NCI-H82 (cell line): ENCODE data around the gene RAB1B.
"Not testable (repeated sequence)": the region's sequence is repeated elsewhere in the genome, so short reads cannot be mapped to it uniquely, and the experiment has no call there.

Source experiments
- DNase-seq: peaks from one replicate; lab custom pipeline; 2025; lab: John Stamatoyannopoulos, UW

Gene RAB1B

GRCh38 chr11:66309475-66309874 lies 41.0 kb downstream of the RAB1B start:
- no peak for DNase-seq

DNA sequence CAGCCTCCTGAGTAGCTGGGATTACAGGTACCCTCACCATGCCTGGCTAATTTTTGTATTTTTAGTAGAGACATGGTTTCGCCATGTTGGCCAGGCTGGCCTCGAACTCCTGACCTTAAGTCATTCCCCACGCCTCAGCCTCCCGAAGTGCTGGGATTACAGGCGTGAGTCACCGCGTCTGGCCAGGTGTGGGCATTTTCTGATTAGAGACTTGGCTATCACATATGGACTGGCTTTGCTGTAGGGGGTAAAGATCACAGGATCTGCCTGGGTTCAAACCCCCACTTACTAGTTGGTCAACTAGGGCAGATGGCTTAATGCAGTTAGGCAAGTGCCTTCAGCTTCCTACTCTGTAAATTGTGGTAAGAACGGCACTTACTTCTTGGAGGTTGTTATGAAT lies 41.9 kb downstream of the RAB1B start:
- DNase-seq, result no peak

GRCh38 chr11:66310803-66311440 lies 42.5 kb downstream of the RAB1B start:
- DNase-seq, result not testable (repeated sequence)

GRCh38 chr11:66311470-66311964 lies 43.1 kb downstream of the RAB1B start:
- peak; percentile 76 for DNase-seq

DNA sequence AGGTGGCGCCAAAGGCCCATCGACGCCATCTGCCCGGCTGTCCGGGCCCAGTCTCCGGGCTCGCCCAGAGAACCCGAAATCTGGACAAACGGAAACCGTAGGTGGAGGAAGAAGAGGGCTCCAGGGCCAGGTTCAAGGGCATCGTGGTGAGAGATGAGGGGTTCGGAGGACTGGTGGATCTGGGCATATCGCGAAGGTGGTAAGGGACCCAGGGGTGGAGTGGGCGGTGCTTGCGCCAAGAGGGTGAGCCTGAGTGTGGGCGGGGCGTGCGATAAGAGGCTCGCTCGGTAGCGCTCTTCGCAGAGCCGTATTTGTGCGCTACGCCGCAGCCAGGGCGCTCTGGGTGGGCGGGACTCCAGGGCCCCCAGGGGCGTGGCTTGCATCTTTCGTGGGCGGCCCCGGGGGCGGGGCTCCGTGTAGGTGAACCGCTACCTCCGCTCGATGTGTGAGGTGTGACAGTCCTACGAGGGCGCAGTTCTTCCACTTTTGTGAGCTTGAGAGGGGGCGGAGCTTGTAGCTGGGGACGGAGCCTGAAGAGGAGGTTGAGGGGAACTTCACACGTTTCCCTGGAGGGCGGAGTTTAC lies 43.6 kb downstream of the RAB1B start:
- DNase-seq, result peak; percentile 97

- DNase-seq, result peak; percentile 98
Observed at GRCh38 chr11:66312549-66313320, 44.3 kb downstream of the RAB1B start.

- peak; percentile 76 for DNase-seq
Observed at GRCh38 chr11:66313321-66314185, 45.1 kb downstream of the RAB1B start.

- no peak for DNase-seq
Observed at GRCh38 chr11:66314186-66314501, 45.7 kb downstream of the RAB1B start.

- no peak for DNase-seq
Observed at GRCh38 chr11:66314561-66315497, 46.4 kb downstream of the RAB1B start.

DNA sequence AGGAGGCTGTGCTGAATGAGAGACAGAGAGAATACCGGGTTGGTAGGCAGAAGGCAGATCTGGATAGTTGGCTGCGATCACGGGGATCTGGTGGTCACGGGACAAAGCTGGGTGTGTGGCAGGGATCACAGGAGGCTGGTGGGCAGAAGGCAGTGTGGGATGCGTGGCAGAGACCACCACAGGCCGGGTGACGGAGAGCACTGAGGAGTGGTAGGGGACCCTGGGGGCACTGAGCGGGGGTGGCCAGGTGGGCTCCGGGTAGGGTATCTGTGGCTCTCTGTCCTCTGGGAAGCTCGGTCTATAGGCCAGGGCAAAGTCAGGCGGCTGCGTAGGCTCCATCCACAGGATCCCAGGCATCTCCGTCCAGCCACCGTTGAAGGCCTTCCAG lies 47.1 kb downstream of the RAB1B start:
- no peak for DNase-seq

GRCh38 chr11:66315921-66316811 lies 47.7 kb downstream of the RAB1B start:
- DNase-seq, result no peak

GRCh38 chr11:66316849-66317251 lies 48.4 kb downstream of the RAB1B start, which contains the start of gene CD248:
Gene CD248, minus strand, starts transcription at chr11:66317044. Its CDS starts 17 bp downstream, at chr11:66317027.
- DNase-seq, result peak; percentile 29

DNA sequence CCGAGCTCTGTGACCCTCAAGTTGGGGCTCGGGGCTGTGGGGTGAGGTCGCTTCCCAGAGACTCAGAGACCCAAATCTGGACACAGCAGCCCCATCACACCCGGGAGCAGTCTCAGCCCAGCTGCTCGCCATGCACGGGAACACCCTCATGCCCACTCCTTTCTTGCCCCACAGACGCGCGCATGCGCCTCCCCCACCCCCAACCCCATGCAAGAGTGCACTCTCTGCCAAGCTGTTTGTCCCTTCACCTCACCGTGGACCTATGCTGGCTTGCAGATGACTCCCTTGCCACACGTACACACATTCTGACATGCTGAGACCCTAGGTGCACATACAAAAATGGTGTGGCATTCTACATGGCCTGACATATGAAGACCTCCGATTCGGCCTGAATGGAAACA lies 48.9 kb downstream of the RAB1B start:
- peak; percentile 43 for DNase-seq

GRCh38 chr11:66317723-66318599 lies 49.5 kb downstream of the RAB1B start:
- peak; percentile 81 for DNase-seq

GRCh38 chr11:66318600-66318970 lies 50.1 kb downstream of the RAB1B start:
- DNase-seq, result no peak

DNA sequence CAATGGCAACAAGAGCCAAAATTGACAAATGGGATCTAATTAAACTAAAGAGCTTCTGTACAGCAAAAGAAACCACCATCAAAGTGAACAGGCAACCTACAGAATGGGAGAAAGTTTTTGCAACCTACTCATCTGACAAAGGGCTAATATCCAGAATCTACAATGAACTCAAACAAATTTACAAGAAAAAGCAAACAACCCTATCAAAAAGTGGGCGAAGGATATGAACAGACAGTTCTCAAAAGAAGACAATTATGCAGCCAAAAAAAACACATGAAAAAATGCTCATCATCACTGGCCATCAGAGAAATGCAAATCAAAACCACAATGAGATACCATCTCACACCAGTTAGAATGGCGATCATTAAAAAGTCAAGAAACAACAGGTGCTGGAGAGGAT lies 51.9 kb downstream of the RAB1B start:
- not testable (repeated sequence) for DNase-seq

GRCh38 chr11:66320748-66321147 lies 52.3 kb downstream of the RAB1B start:
- not testable (repeated sequence) for DNase-seq

- no peak for DNase-seq
Observed at GRCh38 chr11:66321606-66322005, 53.2 kb downstream of the RAB1B start.
